B cell (primary cell): ENCODE measurements around the gene ELAC1. TPM values are rescaled to one million over a fixed set of nuclear protein-coding genes. Genes with fewer than 3 reads are reported as not detected.

ENCODE experiments used
- ATAC-seq: fragments of 200-7000 bp; cut with Tn5 transposase; one replicate; pipeline ENCODE4 v1.10.0; 2021; ENCODE audit warnings: low read depth, mild to moderate bottlenecking, moderate number of reproducible peaks, moderate library complexity
- CTCF ChIA-PET: fragments of 350-600 bp; sonication (Branson Sonifier 250); formaldehyde crosslinking; loops from one replicate; lab custom pipeline; 2021; ENCODE audit warnings: antibody characterized with exemption, inconsistent platforms; lab: Charles Lee
- POLR2A ChIA-PET: fragments of 350-600 bp; sonication (Branson Sonifier 250); formaldehyde crosslinking; loops from one replicate; lab custom pipeline; 2021; ENCODE audit warnings: antibody characterized with exemption; lab: Charles Lee
- DNase-seq: peaks from one replicate; pipeline ENCODE4 v3.0.0; 2013
- H2AFZ ChIP-seq: 2 replicates; pipeline ENCODE4 v1.6.1; 2012; ENCODE audit warnings: mild to moderate bottlenecking, low read depth, low read length; ENCODE audit not compliant: insufficient read depth, poor library complexity, severe bottlenecking
- H3K27ac ChIP-seq, 2 donors: 1 replicate in 1 of 2; 2 replicates in 1 of 2; pipeline ENCODE4 v1.5.1; 2012 to 2013; ENCODE audit warnings: low read length in 2 of 2, mild to moderate bottlenecking in 2 of 2, moderate library complexity in 1 of 2
- H3K27me3 ChIP-seq, 4 experiments: fragments of 200-600 bp in 1 of 4; sonication (generic) in 1 of 4; replicated peaks in 1 of 4; 1 replicate in 2 of 4; 2 replicates in 2 of 4; pipeline versions ENCODE4 v1.6.1 to v1.7.0; 2013 to 2016; ENCODE audit warnings: low read length in 3 of 4, mild to moderate bottlenecking in 2 of 4, mixed read lengths in 1 of 4, moderate library complexity in 1 of 4; ENCODE audit not compliant: insufficient read depth in 4 of 4, control insufficient read depth in 3 of 4; ENCODE audit errors: control extremely low read depth in 1 of 4
- H3K36me3 ChIP-seq, 2 experiments: replicated peaks in 1 of 2; 1 replicate in 1 of 2; 2 replicates in 1 of 2; pipeline versions ENCODE4 v1.6.1 to v1.7.1; 2013; ENCODE audit warnings: low read length in 1 of 2; ENCODE audit not compliant: insufficient read depth in 2 of 2, control insufficient read depth in 1 of 2; ENCODE audit errors: control extremely low read depth in 1 of 2, extremely low read depth in 1 of 2
- H3K4me1 ChIP-seq, 2 donors: fragments of 200-600 bp in 1 of 2; sonication (generic) in 1 of 2; 1 replicate in 1 of 2; 2 replicates in 1 of 2; pipeline versions ENCODE4 v1.5.1 to v1.6.1; 2013 to 2017; ENCODE audit warnings: low read length in 2 of 2; ENCODE audit not compliant: control insufficient read depth in 2 of 2, insufficient read depth in 2 of 2
- H3K4me2 ChIP-seq: replicated peaks from 2 replicates; pipeline ENCODE3; 2012; ENCODE audit warnings: mild to moderate bottlenecking, low read depth, low read length; ENCODE audit not compliant: poor library complexity, severe bottlenecking
- H3K4me3 ChIP-seq, 5 experiments: fragments of 200-600 bp in 1 of 5; sonication (generic) in 1 of 5; 1 replicate in 3 of 5; 2 replicates in 2 of 5; pipeline versions ENCODE4 v1.5.1 to v1.7.0; 2011 to 2016; ENCODE audit warnings: low read length in 4 of 5, mild to moderate bottlenecking in 4 of 5, low read depth in 2 of 5, control low read depth in 1 of 5, moderate library complexity in 1 of 5; ENCODE audit not compliant: insufficient read depth in 1 of 5; ENCODE audit errors: control extremely low read depth in 1 of 5, extremely low read depth in 1 of 5
- H3K79me2 ChIP-seq: fragments of 200-600 bp; sonication (generic); one replicate; pipeline ENCODE4 v1.6.0; 2016; ENCODE audit warnings: low read length; ENCODE audit not compliant: control insufficient read depth, insufficient read depth
- H3K9ac ChIP-seq: fragments of 200-600 bp; sonication (generic); 2 replicates; pipeline ENCODE4 v1.6.1; 2017; ENCODE audit warnings: mild to moderate bottlenecking, low read length, moderate library complexity
- H3K9me3 ChIP-seq, 3 donors: one replicate each; pipeline versions ENCODE4 v1.6.1 to v1.7.1; 2013; ENCODE audit warnings: low read length in 2 of 3; ENCODE audit not compliant: control insufficient read depth in 2 of 3, insufficient read depth in 1 of 3; ENCODE audit errors: control extremely low read depth in 1 of 3
- H4K20me1 ChIP-seq: 2 replicates; pipeline ENCODE4 v1.6.0; 2012; ENCODE audit warnings: mild to moderate bottlenecking, low read length; ENCODE audit not compliant: insufficient read depth, control insufficient read depth, poor library complexity, severe bottlenecking
- H3K27ac Mint-ChIP-seq: one replicate; pipeline ENCODE4 v1.8.0; 2021; ENCODE audit warnings: mixed read lengths
- H3K27me3 Mint-ChIP-seq: one replicate; pipeline ENCODE4 v1.8.0; 2021; ENCODE audit warnings: mixed read lengths
- H3K4me1 Mint-ChIP-seq: one replicate; pipeline ENCODE4 v1.8.0; 2021; ENCODE audit warnings: mixed read lengths
- H3K4me3 Mint-ChIP-seq: one replicate; pipeline ENCODE4 v1.8.0; 2021; ENCODE audit warnings: mixed read lengths
- H3K9me3 Mint-ChIP-seq: one replicate; pipeline ENCODE4 v1.8.0; 2022; ENCODE audit warnings: mixed read lengths; ENCODE audit not compliant: insufficient read depth
- CTCF ChIP-seq: fragments of 200-600 bp; IDR thresholded peaks from one replicate; pipeline ENCODE4 v1.8.0; 2022; ENCODE audit warnings: antibody characterized with exemption, mild to moderate bottlenecking
- EZH2 ChIP-seq: IDR thresholded peaks from 2 replicates; pipeline ENCODE4 v1.6.1; 2012; ENCODE audit warnings: borderline replicate concordance, low read depth, mild to moderate bottlenecking, moderate library complexity, low read length; ENCODE audit not compliant: insufficient read depth, poor library complexity, severe bottlenecking
- WGBS: methylation state at CpG from one replicate; pipeline ENCODE4 v1.1.5; 2013; ENCODE audit warnings: missing lambda C conversion rate; ENCODE audit not compliant: insufficient coverage; 5-methylcytosine and 5-hydroxymethylcytosine counted together
- intact Hi-C: fragments of 100-400 bp; cut with micrococcal nuclease; formaldehyde crosslinking; loops from one replicate; pipeline ENCODE4 v1.10.0; 2022
- polyA plus RNA-seq: library from polyadenylated mRNA; depleted of rRNA; stranded (reverse); fragments of >200 nt; gene quantifications from 2 replicates; pipeline ENCODE4 v1.2.3, GENCODE V29; 2012
- total RNA-seq, 2 donors: library from RNA; stranded (reverse); fragments of 120-200 nt in 1 of 2; gene quantifications; 1 replicate in 1 of 2; 2 replicates in 1 of 2; pipeline versions ENCODE4 v1.2.3 to v1.2.4, GENCODE V29; 2013 to 2022

The ELAC1 gene
- total and polyA plus RNA-seq, 2 donors (not counting 1 experiment from before 2014, with no cell fraction given), result 3.8 to 9.9 TPM

- H3K27me3 Mint-ChIP-seq, result no peaks in the 10 kb centered on the region
- ChIA-PET POLR2A (no interaction called here), CTCF (no interaction called here)
- Histone ChIP-seq H4K20me1 (no peaks in the 10 kb centered on the region), H3K4me2 (no peak overlapping the region), H3K4me3 (no peak overlapping the region), H3K27ac (no peak overlapping the region), H3K9ac (no peak overlapping the region), H3K4me1 (peaks cover 6 to 7% of the 10 kb centered on the region in 2 donors), H3K79me2 (no peaks in the 10 kb centered on the region), H3K9me3 (no peaks in the 10 kb centered on the region), H3K36me3 (peaks cover 1 to 31% of the 10 kb centered on the region in 2 experiments), H2AFZ (no peak overlapping the region), H3K27me3 (no peaks in the 10 kb centered on the region)
- no CpG with 5 or more reads among the region's 6 CpGs for WGBS
- DNase-seq, result no peak
- no peak overlapping the region for H3K4me3 Mint-ChIP-seq
- H3K27ac Mint-ChIP-seq, result no peak overlapping the region
- TF ChIP-seq CTCF (no peak), EZH2 (no peak)
- H3K9me3 Mint-ChIP-seq, result no peaks in the 10 kb centered on the region
- ATAC-seq, result no peak
- intact Hi-C loops, result no loop called here
- peaks cover 9% of the 10 kb centered on the region for H3K4me1 Mint-ChIP-seq
These were observed 32.2 kb upstream of the ELAC1 start for GRCh38 chr18:50935493-50936191.

- intact Hi-C loops, result no loop called here
- ChIA-PET CTCF (no interaction called here), POLR2A (no interaction called here)
- no peak overlapping the region for H3K27ac Mint-ChIP-seq
- H3K4me1 ChIP-seq, result peaks cover 6 to 7% of the 10 kb centered on the region in 2 donors
- H3K4me3 Mint-ChIP-seq, result no peak overlapping the region
- peaks cover 9% of the 10 kb centered on the region for H3K4me1 Mint-ChIP-seq
- no peak overlapping the region for H3K4me2 ChIP-seq
- H3K79me2 ChIP-seq, result no peaks in the 10 kb centered on the region
- no CpG with 5 or more reads among the region's 1 CpG for WGBS
- no peak overlapping the region for H3K4me3 ChIP-seq
- H3K27me3 ChIP-seq, result no peaks in the 10 kb centered on the region
- TF ChIP-seq EZH2 (no peak), CTCF (no peak)
- no peaks in the 10 kb centered on the region for H4K20me1 ChIP-seq
- H3K27me3 Mint-ChIP-seq, result no peaks in the 10 kb centered on the region
- peak overlapping the region in 1 of 2 donors; percentile 44 for H3K27ac ChIP-seq
- H3K9ac ChIP-seq, result no peak overlapping the region
- peaks cover 1 to 29% of the 10 kb centered on the region in 2 experiments for H3K36me3 ChIP-seq
- H2AFZ ChIP-seq, result no peak overlapping the region
- no peaks in the 10 kb centered on the region for H3K9me3 Mint-ChIP-seq
- DNase-seq, result peak; percentile 5
- no peaks in the 10 kb centered on the region for H3K9me3 ChIP-seq
- ATAC-seq, result no peak
These were observed 30.7 kb upstream of the ELAC1 start for GRCh38 chr18:50937183-50937582.
